ENCODE results near the gene APLP1. TPM values are rescaled to one million over a fixed set of nuclear protein-coding genes. Genes with fewer than 3 reads are reported as not detected.

The APLP1 gene
- total and polyA plus RNA-seq, 2 experiments from 2014 or later = 30.2 to 36.0 TPM

GRCh38 chr19:35874392-35874930 is 6.1 kb downstream of the APLP1 start:
- Mint-ChIP-seq H3K4me3 (no peak overlapping the region), H3K4me1 (peaks cover 25% of the 10 kb centered on the region), H3K27me3 (ENCODE audit: insufficient read depth, low read depth, poor library complexity) (peaks cover 26% of the 10 kb centered on the region), H3K36me3 (ENCODE audit: low read depth) (no peaks in the 10 kb centered on the region; the same call in 2 of the 3 replicates), H3K27ac (no peak overlapping the region), H3K9me3 (no peaks in the 10 kb centered on the region; the same call in 2 of the 3 replicates)
- Histone ChIP-seq H3K4me1 (ENCODE audit: insufficient read depth) (peaks cover 3% of the 10 kb centered on the region; the same call in 1 of the 2 replicates), H2AFZ (no peak overlapping the region), H3F3A (replicated peaks; ENCODE audit: low read depth) (peaks cover 4% of the 10 kb centered on the region; the same call in 1 of the 2 replicates), H4K20me1 (replicated peaks; ENCODE audit: insufficient read depth) (no peaks in the 10 kb centered on the region), H3K4me3 (no peak overlapping the region), H3K9me2 (ENCODE audit: insufficient read depth) (no peaks in the 10 kb centered on the region), H3K27me3 (ENCODE audit: insufficient read depth) (0 out of 2 replicates have a peak, but pooled peaks cover 4% of the 10 kb centered on the region), H3K27ac (ENCODE audit: low read depth) (no peak overlapping the region), H3K4me2 (no peak overlapping the region), H3K36me3 (ENCODE audit: insufficient read depth) (no peaks in the 10 kb centered on the region), H3K79me2 (replicated peaks; ENCODE audit: insufficient read depth) (no peaks in the 10 kb centered on the region)
- DNase-seq (ENCODE audit: low spot score) (no peak), ATAC-seq (no peak)
- TF ChIP-seq ZNF462 (CRISPR knock-in tag; IDR thresholded peaks at IDR 0.05) = no peak
- no peak for TF ChIP-seq STAT1 (IDR thresholded peaks at IDR 0.05; ENCODE audit: unreplicated experiment)
- TF ChIP-seq JUNB (IDR thresholded peaks at IDR 0.05; ENCODE audit: unreplicated experiment) = no peak
- TF ChIP-seq CREB1 (CRISPR knock-in tag; IDR thresholded peaks at IDR 0.05; ENCODE audit: low read depth) = no peak
- no peak for TF ChIP-seq CTCF (conservative IDR thresholded peaks at IDR 0.05; ENCODE audit: low read depth in 2 of 2)
- TF ChIP-seq EZH2 (IDR thresholded peaks at IDR 0.05; ENCODE audit: low read depth, unreplicated experiment) = no peak
- TF ChIP-seq ETS1 (IDR thresholded peaks at IDR 0.05) = no peak
- TF ChIP-seq ZNF114 (CRISPR knock-in tag; IDR thresholded peaks at IDR 0.05) = no peak
- no peak for TF ChIP-seq EZH2phosphoT487 (IDR thresholded peaks at IDR 0.05; ENCODE audit: unreplicated experiment)
- no peak for TF ChIP-seq REST (IDR thresholded peaks at IDR 0.05; ENCODE audit: unreplicated experiment)
- TF ChIP-seq POLR2AphosphoS5 (IDR thresholded peaks at IDR 0.05; ENCODE audit: low read depth) = no peak
- no peak for TF ChIP-seq ZNF331 (CRISPR knock-in tag; IDR thresholded peaks at IDR 0.05; ENCODE audit: low read depth)
- no peak for TF ChIP-seq NANOG (IDR thresholded peaks at IDR 0.05; ENCODE audit: borderline replicate concordance)

Data from GM23338 (cell line).